K562 (cell line): Measurements from ENCODE around the gene RBX1. TPM values are rescaled to one million over a fixed set of nuclear protein-coding genes. Genes with fewer than 3 reads are reported as not detected.

Experiments used
- ATAC-seq: fragments of 200-7000 bp; cut with Tn5 transposase; 3 replicates; pipeline ENCODE4 v1.9.1; 2020; ENCODE audit warnings: moderate library complexity
- Bru-seq: library from RNA; stranded (reverse); fragments of 400-500 nt; gene quantifications from one replicate; lab custom pipeline; 2021; lab: Mats Ljungman, UMichigan
- BruChase-seq, 2 experiments: library from RNA; stranded (reverse); fragments of 400-500 nt; gene quantifications; one replicate each; lab custom pipeline; 2021; lab: Mats Ljungman, UMichigan
- BruUV-seq: library from RNA; stranded (reverse); fragments of 400-500 nt; replicated peaks from 2 replicates; lab custom pipeline; 2021; lab: Mats Ljungman, UMichigan
- CTCF ChIA-PET: fragments of 300-600 bp; formaldehyde crosslinking; extraction: SDS; loops from one replicate; lab custom pipeline; 2021; ENCODE audit warnings: low intra/inter-chr PET ratio; lab: Yijun Ruan, JAX
- POLR2A ChIA-PET: fragments of 300-600, 350-650 bp; sonication (Branson Sonifier 250); formaldehyde crosslinking; extraction: SDS; loops from one replicate; lab custom pipeline; 2021; ENCODE audit warnings: antibody characterized with exemption, inconsistent platforms; lab: Yijun Ruan, JAX
- DNase-seq, 4 experiments: peaks; one replicate each; pipeline versions ENCODE4 v3.0.0 to v3.0.0-alpha.2; 2011 to 2018; ENCODE audit warnings: low spot score in 3 of 4, mixed read lengths in 3 of 4; ENCODE audit errors: extremely low read depth in 1 of 4
- FAIRE-seq: peaks from 2 replicates; lab custom pipeline; 2011; peaks lifted over from hg19 to GRCh38; lab: Jason Lieb, UNC
- H2AFZ ChIP-seq: 2 replicates; pipeline ENCODE4 v1.6.0; 2011; ENCODE audit warnings: low read depth, low read length, control low read depth, inconsistent platforms
- H3K27ac ChIP-seq: fragments of 200-600 bp; 3 replicates; pipeline ENCODE4 v1.8.0; 2011; ENCODE audit warnings: low read depth, mild to moderate bottlenecking, control low read depth, inconsistent platforms, low read length, moderate library complexity, mixed read lengths; ENCODE audit errors: extremely low read depth
- H3K27me3 ChIP-seq, 2 experiments: fragments of 300-600 bp in 1 of 2; 2 replicates in 1 of 2; 3 replicates in 1 of 2; pipeline versions ENCODE4 v1.6.0 to v1.8.0; 2011; ENCODE audit warnings: inconsistent platforms in 2 of 2, low read length in 2 of 2, mild to moderate bottlenecking in 1 of 2, mixed read lengths in 1 of 2, moderate library complexity in 1 of 2; ENCODE audit not compliant: control insufficient read depth in 2 of 2, insufficient read depth in 2 of 2
- H3K36me3 ChIP-seq: fragments of 300-600 bp; 3 replicates; pipeline ENCODE4 v1.8.0; 2011; ENCODE audit warnings: mild to moderate bottlenecking, low read length, inconsistent platforms; ENCODE audit not compliant: control insufficient read depth, insufficient read depth
- H3K4me1 ChIP-seq, 2 experiments: fragments of 200-600 bp in 1 of 2; replicated peaks in 1 of 2; 2 replicates in 1 of 2; 3 replicates in 1 of 2; pipeline versions ENCODE4 v1.5.1 to v1.8.0; 2011; ENCODE audit warnings: inconsistent platforms in 2 of 2, low read length in 2 of 2, mild to moderate bottlenecking in 1 of 2, mixed read lengths in 1 of 2, moderate library complexity in 1 of 2; ENCODE audit not compliant: control insufficient read depth in 2 of 2, insufficient read depth in 2 of 2
- H3K4me2 ChIP-seq: 2 replicates; pipeline ENCODE4 v1.6.1; 2011; ENCODE audit warnings: low read length, control low read depth, inconsistent platforms, mixed read lengths; ENCODE audit not compliant: insufficient read depth
- H3K4me3 ChIP-seq: fragments of 200-600 bp; sonication (generic), shearing (Covaris generic); 2 replicates; pipeline ENCODE4 v1.5.1; 2016; ENCODE audit warnings: control low read depth, inconsistent platforms
- H3K79me2 ChIP-seq: fragments of 200-600 bp; 3 replicates; pipeline ENCODE4 v1.8.0; 2011; ENCODE audit warnings: low read length, inconsistent platforms; ENCODE audit not compliant: control insufficient read depth, insufficient read depth
- H3K9ac ChIP-seq, 2 experiments: 2 replicates each; pipeline versions ENCODE4 v1.6.0 to v1.6.1; 2011; ENCODE audit warnings: low read depth in 2 of 2, low read length in 2 of 2, control low read depth in 1 of 2, inconsistent platforms in 1 of 2, mild to moderate bottlenecking in 1 of 2, mixed read lengths in 1 of 2; ENCODE audit not compliant: insufficient read depth in 1 of 2
- H3K9me1 ChIP-seq: one replicate; pipeline ENCODE4 v1.6.0; 2011; ENCODE audit warnings: inconsistent platforms, mild to moderate bottlenecking, low read length, moderate library complexity; ENCODE audit not compliant: control insufficient read depth, insufficient read depth
- H3K9me3 ChIP-seq: replicated peaks from 2 replicates; pipeline ENCODE4 v1.5.1; 2011; ENCODE audit warnings: low read depth, low read length, inconsistent platforms; ENCODE audit not compliant: control insufficient read depth, insufficient read depth
- H4K20me1 ChIP-seq: replicated peaks from 2 replicates; pipeline ENCODE4 v1.6.1; 2011; ENCODE audit warnings: low read length, inconsistent platforms, mixed read lengths; ENCODE audit not compliant: control insufficient read depth, insufficient read depth
- CTBP1 ChIP-seq: fragments of 450-650 bp; IDR thresholded peaks from 2 replicates; pipeline ENCODE4 v1.6.1; 2016; ENCODE audit warnings: borderline replicate concordance
- FOSL1 ChIP-seq: fragments of 200-800 bp; sonication (Bioruptor generic); conservative IDR thresholded peaks from 2 replicates; pipeline ENCODE4 v1.6.1; 2016; ENCODE audit warnings: missing genetic modification characterization, missing compliant biosample characterization
- MCM2 ChIP-seq: fragments of 450-650 bp; IDR thresholded peaks from 2 replicates; pipeline ENCODE4 v1.6.1; 2017; ENCODE audit warnings: low read depth, mild to moderate bottlenecking
- ZKSCAN1 ChIP-seq: fragments of 150-350 bp; IDR thresholded peaks from 2 replicates; pipeline ENCODE4 v1.6.1; 2016; ENCODE audit warnings: low read depth, low read length
- ZNF584 ChIP-seq: fragments of 200-800 bp; sonication (Bioruptor generic); IDR thresholded peaks from 2 replicates; pipeline ENCODE4 v1.6.1; 2016; ENCODE audit warnings: low read depth, mild to moderate bottlenecking, missing genetic modification characterization, missing compliant biosample characterization
- WGBS: fragments of 100-300 bp; shearing (Covaris generic); methylation state at CpG from one replicate; pipeline ENCODE4 v1.1.6; 2016; ENCODE audit warnings: low coverage, mixed read lengths; ENCODE audit not compliant: insufficient coverage; ENCODE audit errors: missing lambda C conversion rate; 5-methylcytosine and 5-hydroxymethylcytosine counted together
- in situ Hi-C: fragments of 300-500 bp; cut with MboI; formaldehyde crosslinking; loops from 4 replicates; pipeline ENCODE4 v1.15.0; 2018; ENCODE audit warnings: inconsistent platforms, mixed read lengths
- intact Hi-C: fragments of 100-400 bp; cut with micrococcal nuclease; formaldehyde crosslinking; loops from 2 replicates; pipeline ENCODE4 v1.14.2; 2022
- long read RNA-seq, 3 experiments: library from polyadenylated mRNA in 2 of 3; library from RNA in 1 of 3; unstranded in 2 of 3; stranded (forward) in 1 of 3; transcript quantifications; one replicate each; pipeline ENCODE4 v2.0.0, GENCODE V29; 2019 to 2022
- polyA minus RNA-seq, 3 experiments: library from RNA; depleted of rRNA, polyadenylated mRNA; stranded (reverse); fragments of >200 nt; gene quantifications; 2 replicates each; pipeline ENCODE4 v1.2.3, GENCODE V29; 2011
- polyA plus RNA-seq, 8 experiments: library from polyadenylated mRNA; depleted of rRNA in 4 of 8; stranded (reverse) in 5 of 8; unstranded in 3 of 8; fragments of >200 nt; fragmentation: Nextera tagmentation in 2 of 8; fragmentation: Illumina TruSeq in 1 of 8; extraction: Ambion mirVana in 2 of 8; extraction: Trizol in 1 of 8; gene quantifications; 2 replicates each; pipeline versions ENCODE4 v1.2.1 to v1.2.3, GENCODE V29; 2011 to 2014; ENCODE audit warnings: inconsistent platforms in 1 of 8, missing spikeins in 1 of 8
- total RNA-seq, 7 experiments: library from RNA; depleted of rRNA in 6 of 7; stranded (reverse); fragments of >200 nt in 6 of 7; fragmentation: Illumina TruSeq in 2 of 7; extraction: Trizol in 2 of 7; gene quantifications; 2 replicates each; pipeline versions ENCODE4 v1.2.1 to v1.2.3, GENCODE V29; 2011 to 2021; ENCODE audit warnings: low replicate concordance in 1 of 7
- TF ChIP-seq, protein P1 (sequence below): sonication (generic); formaldehyde crosslinking; IDR thresholded peaks from 2 replicates; pipeline ENCODE4 v1.8.0; 2022; ENCODE audit warnings: mild to moderate bottlenecking, missing genetic modification reagents
- TF ChIP-seq, protein P2 (sequence below), 3 experiments: fragments of 200-800 bp in 1 of 3; fragments of 250-450 bp in 1 of 3; fragments of 450-650 bp in 1 of 3; sonication (Bioruptor Pico) in 1 of 3; sonication (Bioruptor generic) in 1 of 3; formaldehyde crosslinking in 1 of 3; IDR thresholded peaks; 2 replicates each; pipeline versions ENCODE4 v1.6.1 to v1.8.0; 2016 to 2022; ENCODE audit warnings: mild to moderate bottlenecking in 2 of 3, missing genetic modification characterization in 2 of 3, missing compliant biosample characterization in 1 of 3, moderate library complexity in 1 of 3
- TF ChIP-seq, protein P3 (sequence below): fragments of 450-650 bp; formaldehyde crosslinking; IDR thresholded peaks from 2 replicates; pipeline ENCODE4 v1.4.0; 2020; ENCODE audit warnings: mild to moderate bottlenecking, moderate library complexity

The RBX1 gene
- 33.6 and 46.2 TPM in 2 replicates for total RNA-seq (2011; cell fraction: chromatin; rRNA removed; ENCODE audit: low replicate concordance)
- total RNA-seq (2011; cell fraction: nucleolus; rRNA removed) = 20.1 and 26.2 TPM in 2 replicates
- total RNA-seq (2011; cell fraction: nucleoplasm; rRNA removed) = 44.1 and 71.1 TPM in 2 replicates
- 52.7 and 61.3 TPM in 2 replicates for total RNA-seq (2014; rRNA removed)
- total RNA-seq (2014; rRNA removed; fragmentation: Illumina TruSeq; extraction: Trizol) = 66.9 and 72.6 TPM in 2 replicates
- total RNA-seq (2015; rRNA removed; fragmentation: Illumina TruSeq; extraction: Trizol) = 41.5 and 44.0 TPM in 2 replicates
- 54.1 and 64.5 TPM in 2 replicates for total RNA-seq (2021)
- 97.5 and 115 TPM in 2 replicates for polyA plus RNA-seq (2011; rRNA removed)
- polyA plus RNA-seq (2011; cell fraction: cytosol; rRNA removed) = 81.1 and 84.6 TPM in 2 replicates
- 33.5 and 56.4 TPM in 2 replicates for polyA plus RNA-seq (2011; cell fraction: nucleus; rRNA removed)
- polyA plus RNA-seq (2012) = 49.0 and 111 TPM in 2 replicates
- polyA plus RNA-seq (2014; fragmentation: Illumina TruSeq; extraction: Trizol) = 67.9 and 74.2 TPM in 2 replicates
- polyA plus RNA-seq (2014; fragmentation: Nextera tagmentation; extraction: Ambion mirVana) = 100 to 1,000 TPM; 256 to 259 TPM
- polyA plus RNA-seq (2014; rRNA removed) = 119 and 128 TPM in 2 replicates
- 25.3 and 26.9 TPM in 2 replicates for polyA minus RNA-seq (2011; rRNA and poly(A)+ RNA removed)
- 8.0 and 9.1 TPM in 2 replicates for polyA minus RNA-seq (2011; cell fraction: cytosol; rRNA and poly(A)+ RNA removed)
- polyA minus RNA-seq (2011; cell fraction: nucleus; rRNA and poly(A)+ RNA removed) = 8.5 and 14.8 TPM in 2 replicates
- Bru-seq, nascent RNA = percentile 81 among the genes with signal in this experiment
- percentile 90 among the genes with signal in this experiment for BruChase-seq, experiment 1, labeled RNA remaining after a 2-hour chase
- percentile 90 among the genes with signal in this experiment for BruChase-seq, experiment 2, labeled RNA remaining after a 6-hour chase
- long read RNA-seq, experiment 1, transcript RBX1-201 (5 exons, 1,188 nt) = major isoform, 309 of 806 reads
- long read RNA-seq, experiment 1, transcript RBX1-202 (2 exons, 1,871 nt) = minor isoform, 22 of 806 reads
- long read RNA-seq, experiment 1, partial matches to known transcripts = 452 of 806 reads
- long read RNA-seq, experiment 1, other reads (novel, unspliced or antisense) = 23 of 806 reads
- long read RNA-seq, experiment 2, transcript RBX1-201 (5 exons, 1,188 nt) = major isoform, 63 of 85 reads
- long read RNA-seq, experiment 2, partial matches to known transcripts = 2 of 85 reads
- long read RNA-seq, experiment 2, other reads (novel, unspliced or antisense) = 20 of 85 reads
- long read RNA-seq, experiment 3, transcript RBX1-201 (5 exons, 1,188 nt) = major isoform, 217 of 229 reads
- long read RNA-seq, experiment 3, partial matches to known transcripts = 0 of 229 reads
- long read RNA-seq, experiment 3, other reads (novel, unspliced or antisense) = 12 of 229 reads

DNA sequence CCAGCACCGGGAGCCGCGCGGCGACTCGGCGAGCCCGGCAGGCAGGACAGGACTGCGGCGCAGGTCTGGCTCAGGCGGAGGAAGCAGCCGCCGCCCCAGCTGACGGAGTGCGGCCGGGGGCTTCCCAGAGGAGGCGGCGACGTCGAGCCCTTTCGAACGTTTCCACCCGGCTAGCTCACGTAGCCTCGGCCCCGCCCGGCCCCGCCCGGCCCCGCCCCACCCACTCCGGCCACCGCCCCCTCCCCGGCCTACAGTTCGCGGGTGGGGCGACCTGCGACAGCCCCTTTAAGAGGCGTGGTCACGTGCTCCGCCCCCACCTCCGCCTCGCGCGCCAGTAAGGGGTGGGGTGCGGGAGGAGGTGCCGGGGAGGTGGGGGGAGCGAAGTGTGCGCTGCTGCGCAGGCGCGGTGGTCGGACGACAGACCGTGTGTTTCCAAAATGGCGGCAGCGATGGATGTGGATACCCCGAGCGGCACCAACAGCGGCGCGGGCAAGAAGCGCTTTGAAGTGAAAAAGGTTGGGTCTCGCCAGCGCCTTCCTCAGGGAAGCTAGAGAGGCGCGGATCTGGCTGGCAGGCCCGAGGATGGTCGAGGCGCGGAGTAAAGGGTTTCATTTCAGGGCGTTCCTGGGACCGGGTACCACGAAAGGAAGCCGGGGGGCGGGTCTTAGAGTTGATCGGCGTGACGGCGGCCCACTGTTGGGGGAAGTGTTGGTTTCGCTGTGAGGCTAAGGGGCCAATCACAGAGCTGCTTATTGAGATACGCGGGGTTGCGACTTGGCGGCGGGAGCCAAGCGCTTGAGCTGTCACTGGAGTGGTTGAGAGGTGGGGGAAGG is at the start of gene RBX1:
Gene RBX1, plus strand, starts transcription at position 417 of the 833 bp plus-strand sequence. Its CDS starts 21 bp downstream, at position 438.
- intact Hi-C loops = loop anchor here (1.0 kb wide), 1 partner anchor 140 kb away; no protein-coding TSS in a partner anchor
- peak within 1 kb of the TSS; percentile 93 for H2AFZ ChIP-seq
- CTCF ChIA-PET = no interaction called here
- peaks cover 22 to 23% of the 10 kb centered on the region in 2 experiments; a peak in 4 of 5 replicates for H3K4me1 ChIP-seq
- no peaks in the 10 kb centered on the region for H3K27me3 ChIP-seq
- no TSS peak for BruUV-seq
- in situ Hi-C loops = loop anchor here (10.0 kb wide), 1 partner anchor 134 kb away; no protein-coding TSS in a partner anchor
- no peaks in the 10 kb centered on the region for H3K9me1 ChIP-seq
- peak within 1 kb of the TSS; percentile 82 to 97 for H3K9ac ChIP-seq
- H3K36me3 ChIP-seq = peaks cover 28% of the 10 kb centered on the region
- peak; percentile 94 for FAIRE-seq
- no peaks in the 10 kb centered on the region for H3K9me3 ChIP-seq
- H3K27ac ChIP-seq = peak within 1 kb of the TSS; percentile 86
- ATAC-seq = peak; percentile 92
- H3K79me2 ChIP-seq = peaks cover 49% of the 10 kb centered on the region
- POLR2A ChIA-PET = interaction anchor here (0.6 to 0.8 kb wide), 9 partner anchors 9 to 356 kb away, joined by 3 to 4 read pairs (median 3); partner anchors contain the start of gene RANGAP1
- DNase-seq = peak; percentile 90 to 97 (median 94)
- H4K20me1 ChIP-seq = no peaks in the 10 kb centered on the region
- peak within 1 kb of the TSS; percentile 89 for H3K4me2 ChIP-seq
- under 1% methylated on average over 23 of the region's 86 CpGs for WGBS
- peak within 1 kb of the TSS; percentile 47 for H3K4me3 ChIP-seq
- TF ChIP-seq ZKSCAN1 (no peak), ZNF584 (no peak), CTBP1 (no peak), FOSL1 (tag) (no peak), MCM2 (no peak)
- TF ChIP-seq, protein P1, sequence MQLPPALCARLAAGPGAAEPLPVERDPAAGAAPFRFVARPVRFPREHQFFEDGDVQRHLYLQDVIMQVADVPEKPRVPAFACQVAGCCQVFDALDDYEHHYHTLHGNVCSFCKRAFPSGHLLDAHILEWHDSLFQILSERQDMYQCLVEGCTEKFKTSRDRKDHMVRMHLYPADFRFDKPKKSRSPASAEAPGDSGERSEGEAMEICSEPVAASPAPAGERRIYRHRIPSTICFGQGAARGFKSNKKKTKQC (CRISPR knock-in tag) = no peak; the same call in 1 of the 2 replicates
- TF ChIP-seq, protein P2, sequence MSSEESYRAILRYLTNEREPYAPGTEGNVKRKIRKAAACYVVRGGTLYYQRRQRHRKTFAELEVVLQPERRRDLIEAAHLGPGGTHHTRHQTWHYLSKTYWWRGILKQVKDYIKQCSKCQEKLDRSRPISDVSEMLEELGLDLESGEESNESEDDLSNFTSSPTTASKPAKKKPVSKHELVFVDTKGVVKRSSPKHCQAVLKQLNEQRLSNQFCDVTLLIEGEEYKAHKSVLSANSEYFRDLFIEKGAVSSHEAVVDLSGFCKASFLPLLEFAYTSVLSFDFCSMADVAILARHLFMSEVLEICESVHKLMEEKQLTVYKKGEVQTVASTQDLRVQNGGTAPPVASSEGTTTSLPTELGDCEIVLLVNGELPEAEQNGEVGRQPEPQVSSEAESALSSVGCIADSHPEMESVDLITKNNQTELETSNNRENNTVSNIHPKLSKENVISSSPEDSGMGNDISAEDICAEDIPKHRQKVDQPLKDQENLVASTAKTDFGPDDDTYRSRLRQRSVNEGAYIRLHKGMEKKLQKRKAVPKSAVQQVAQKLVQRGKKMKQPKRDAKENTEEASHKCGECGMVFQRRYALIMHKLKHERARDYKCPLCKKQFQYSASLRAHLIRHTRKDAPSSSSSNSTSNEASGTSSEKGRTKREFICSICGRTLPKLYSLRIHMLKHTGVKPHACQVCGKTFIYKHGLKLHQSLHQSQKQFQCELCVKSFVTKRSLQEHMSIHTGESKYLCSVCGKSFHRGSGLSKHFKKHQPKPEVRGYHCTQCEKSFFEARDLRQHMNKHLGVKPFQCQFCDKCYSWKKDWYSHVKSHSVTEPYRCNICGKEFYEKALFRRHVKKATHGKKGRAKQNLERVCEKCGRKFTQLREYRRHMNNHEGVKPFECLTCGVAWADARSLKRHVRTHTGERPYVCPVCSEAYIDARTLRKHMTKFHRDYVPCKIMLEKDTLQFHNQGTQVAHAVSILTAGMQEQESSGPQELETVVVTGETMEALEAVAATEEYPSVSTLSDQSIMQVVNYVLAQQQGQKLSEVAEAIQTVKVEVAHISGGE (CRISPR knock-in tag; IDR thresholded peaks at IDR 0.05) = no peak
- TF ChIP-seq, protein P3, sequence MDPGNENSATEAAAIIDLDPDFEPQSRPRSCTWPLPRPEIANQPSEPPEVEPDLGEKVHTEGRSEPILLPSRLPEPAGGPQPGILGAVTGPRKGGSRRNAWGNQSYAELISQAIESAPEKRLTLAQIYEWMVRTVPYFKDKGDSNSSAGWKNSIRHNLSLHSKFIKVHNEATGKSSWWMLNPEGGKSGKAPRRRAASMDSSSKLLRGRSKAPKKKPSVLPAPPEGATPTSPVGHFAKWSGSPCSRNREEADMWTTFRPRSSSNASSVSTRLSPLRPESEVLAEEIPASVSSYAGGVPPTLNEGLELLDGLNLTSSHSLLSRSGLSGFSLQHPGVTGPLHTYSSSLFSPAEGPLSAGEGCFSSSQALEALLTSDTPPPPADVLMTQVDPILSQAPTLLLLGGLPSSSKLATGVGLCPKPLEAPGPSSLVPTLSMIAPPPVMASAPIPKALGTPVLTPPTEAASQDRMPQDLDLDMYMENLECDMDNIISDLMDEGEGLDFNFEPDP (CRISPR knock-in tag) = no peak
